T-helper 2 cell (primary cell): ENCODE results near the gene ZNG1B.
"Not testable (repeated sequence)": the region's sequence is repeated elsewhere in the genome, so short reads cannot be mapped to it uniquely, and the experiment has no call there.

ENCODE experiments used
- DNase-seq, 5 experiments: peaks; one replicate each; pipeline versions ENCODE4 v3.0.0 to v3.0.0-alpha.2; 2012 to 2022

The ZNG1B gene

GRCh38 chr2:113503094-113504042, 65.9 kb downstream of the ZNG1B start:
- DNase-seq = peak in 2 of 5 experiments; percentile 31 to 51

GRCh38 chr2:113504081-113504480, 66.6 kb downstream of the ZNG1B start:
- DNase-seq = not testable (repeated sequence)

- not testable (repeated sequence) for DNase-seq
Observed at GRCh38 chr2:113507394-113508140, 70.1 kb downstream of the ZNG1B start.

GRCh38 chr2:113508187-113508586, 70.7 kb downstream of the ZNG1B start:
- not testable (repeated sequence) for DNase-seq

GRCh38 chr2:113510913-113511312, 73.4 kb downstream of the ZNG1B start:
- not testable (repeated sequence) for DNase-seq

- not testable (repeated sequence) for DNase-seq
Observed at GRCh38 chr2:113511859-113512258, 74.4 kb downstream of the ZNG1B start.

GRCh38 chr2:113515457-113515856, 78.0 kb downstream of the ZNG1B start:
- DNase-seq = not testable (repeated sequence)

GRCh38 chr2:113515995-113516394, 78.5 kb downstream of the ZNG1B start:
- not testable (repeated sequence) for DNase-seq

- not testable (repeated sequence) for DNase-seq
Observed at GRCh38 chr2:113517025-113517424, 79.5 kb downstream of the ZNG1B start.

- not testable (repeated sequence) for DNase-seq
Observed at GRCh38 chr2:113520837-113521236, 83.3 kb downstream of the ZNG1B start.

GRCh38 chr2:113521492-113521891, 84.0 kb downstream of the ZNG1B start:
- DNase-seq = not testable (repeated sequence)

- not testable (repeated sequence) for DNase-seq
Observed at GRCh38 chr2:113524986-113525385, 87.5 kb downstream of the ZNG1B start.

- not testable (repeated sequence) for DNase-seq
Observed at GRCh38 chr2:113527350-113528045, 90.0 kb downstream of the ZNG1B start.

- DNase-seq = not testable (repeated sequence)
Observed at GRCh38 chr2:113528126-113528525, 90.6 kb downstream of the ZNG1B start.

- not testable (repeated sequence) for DNase-seq
Observed at GRCh38 chr2:113528904-113529303, 91.4 kb downstream of the ZNG1B start.

- not testable (repeated sequence) for DNase-seq
Observed at GRCh38 chr2:113532991-113533390, 95.5 kb downstream of the ZNG1B start.

GRCh38 chr2:113536573-113536972, 99.1 kb downstream of the ZNG1B start:
- DNase-seq = not testable (repeated sequence)

- DNase-seq = not testable (repeated sequence)
Observed at GRCh38 chr2:113540834-113541203, 103.3 kb downstream of the ZNG1B start.

GRCh38 chr2:113541204-113541975, 103.9 kb downstream of the ZNG1B start:
- DNase-seq = peak in 3 of 5 experiments; percentile 1 to 16 (median 13)

GRCh38 chr2:113541976-113542485, 104.5 kb downstream of the ZNG1B start:
- DNase-seq = not testable (repeated sequence)

GRCh38 chr2:113542529-113542928, 105.0 kb downstream of the ZNG1B start:
- peak in 1 of 5 experiments; percentile 8 for DNase-seq
